SHP77 (cell line): Measurements from ENCODE around the gene ZFC3H1.

Experiments used
- DNase-seq, 2 experiments: peaks; one replicate each; lab custom pipeline; 2025; lab: John Stamatoyannopoulos, UW

ZFC3H1 gene

DNA sequence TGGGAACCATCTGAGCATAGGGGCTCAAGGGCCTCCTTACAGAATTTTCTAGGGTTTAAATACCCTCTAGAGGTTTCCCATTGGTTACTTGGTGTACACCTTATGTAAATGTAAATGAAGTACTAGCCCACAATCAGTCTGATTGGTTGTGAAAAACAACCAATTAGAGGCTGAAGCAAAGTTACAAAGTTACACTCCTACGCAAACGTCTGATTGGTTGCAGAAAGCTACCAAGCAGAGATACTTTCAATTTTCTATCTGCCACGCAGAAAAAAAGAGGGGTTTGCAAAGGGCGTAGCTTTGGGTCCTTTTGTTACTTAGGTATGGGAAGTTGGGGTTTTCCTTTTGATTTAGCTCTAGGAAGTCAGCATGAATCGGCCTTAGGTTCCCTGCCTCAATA is 20.4 kb upstream of the ZFC3H1 start:
- no peak for DNase-seq

DNA sequence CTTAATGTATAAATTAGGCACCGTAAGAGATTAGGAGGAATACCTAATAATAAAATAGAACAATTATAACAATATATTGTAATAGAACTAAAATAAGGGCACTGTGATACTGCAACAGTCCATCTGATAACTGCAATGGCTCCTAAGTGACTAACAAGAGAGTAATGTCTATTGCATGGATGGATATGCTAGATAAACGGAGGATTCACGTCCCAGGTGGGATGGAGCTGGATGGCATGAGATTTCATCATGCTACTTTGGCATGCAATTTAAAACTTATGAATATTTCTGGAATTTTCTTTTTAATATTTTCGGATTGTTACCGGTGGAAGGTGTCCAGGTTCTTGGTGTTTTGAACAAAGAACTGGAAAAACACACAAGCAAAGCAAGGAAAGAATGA is 20.0 kb upstream of the ZFC3H1 start:
- no peak for DNase-seq

DNA sequence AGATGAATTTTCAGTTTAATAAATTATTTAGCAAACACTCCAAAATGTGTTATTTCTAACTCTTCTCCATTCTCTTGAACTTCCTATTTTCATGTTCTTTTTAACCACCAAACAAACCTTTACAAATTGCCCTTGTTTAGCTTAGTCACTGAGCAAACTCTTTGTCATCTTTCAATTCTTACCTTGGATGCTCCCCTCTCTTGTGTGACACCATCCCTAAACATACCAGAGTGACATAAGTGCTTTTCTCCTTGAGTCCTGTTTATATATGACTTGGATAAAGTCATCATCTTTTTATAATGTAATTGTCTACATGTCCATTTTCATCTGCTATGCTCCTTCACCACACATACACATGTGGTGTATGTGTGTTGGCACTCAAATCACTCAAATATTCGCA is 18.8 kb upstream of the ZFC3H1 start:
- DNase-seq = no peak

DNA sequence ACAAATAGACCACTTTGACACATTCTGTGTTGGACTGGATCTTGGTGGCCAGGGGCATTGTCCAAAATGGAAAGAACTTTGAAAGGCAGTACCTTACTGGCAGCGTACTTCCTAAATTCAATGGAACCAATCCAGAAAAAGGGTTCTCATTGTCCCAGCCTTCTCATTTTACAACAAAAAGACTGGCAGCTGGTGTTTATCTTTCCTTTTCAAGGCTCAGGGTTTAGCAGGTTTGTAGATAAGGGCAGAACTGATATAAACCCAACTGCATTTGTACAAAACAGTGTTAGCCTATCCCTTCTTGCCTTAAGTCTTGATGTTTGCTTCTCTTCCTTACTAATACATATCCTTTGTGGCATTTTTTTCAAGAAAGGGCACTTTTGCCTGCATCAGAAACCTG is 8.2 kb upstream of the ZFC3H1 start:
- no peak for DNase-seq

DNA sequence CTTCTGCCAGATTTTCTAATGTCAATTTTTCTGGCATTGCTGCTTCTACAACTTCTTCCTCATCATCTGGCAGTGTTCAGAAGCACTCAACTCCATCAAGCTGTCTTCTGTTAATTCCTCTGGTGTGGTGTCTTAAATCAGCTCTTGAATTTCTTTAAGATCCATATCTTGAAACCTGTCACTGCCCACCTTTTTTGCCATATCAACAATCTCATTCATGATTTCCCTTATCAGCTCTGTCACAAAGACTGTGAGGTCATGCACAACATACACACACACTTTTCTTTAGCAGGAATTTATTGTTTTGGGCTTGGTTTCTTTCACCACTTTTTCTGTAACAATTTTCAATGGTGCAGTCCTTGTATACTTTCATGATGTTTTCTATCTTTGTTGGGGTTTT is 7.7 kb upstream of the ZFC3H1 start:
- DNase-seq = no peak

DNA sequence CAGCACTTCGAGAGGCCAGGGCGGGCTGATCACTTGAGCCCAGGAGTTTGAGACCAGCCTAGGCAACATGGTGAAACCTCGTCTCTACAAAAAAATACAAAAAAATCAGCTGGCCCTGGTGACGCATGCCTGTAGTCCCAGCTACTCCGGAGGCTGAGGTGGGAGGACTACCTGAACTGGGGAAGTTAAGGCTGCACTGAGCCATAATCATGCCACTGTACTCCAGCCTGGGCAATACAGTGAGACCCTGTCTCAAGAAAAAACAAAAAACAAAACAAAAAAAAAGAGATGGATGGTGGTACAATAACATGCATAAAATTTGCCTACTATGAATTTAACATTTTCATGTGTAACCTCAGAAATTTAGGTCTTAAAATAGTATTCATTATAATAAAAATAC is 2.6 kb upstream of the ZFC3H1 start:
- no peak for DNase-seq

DNA sequence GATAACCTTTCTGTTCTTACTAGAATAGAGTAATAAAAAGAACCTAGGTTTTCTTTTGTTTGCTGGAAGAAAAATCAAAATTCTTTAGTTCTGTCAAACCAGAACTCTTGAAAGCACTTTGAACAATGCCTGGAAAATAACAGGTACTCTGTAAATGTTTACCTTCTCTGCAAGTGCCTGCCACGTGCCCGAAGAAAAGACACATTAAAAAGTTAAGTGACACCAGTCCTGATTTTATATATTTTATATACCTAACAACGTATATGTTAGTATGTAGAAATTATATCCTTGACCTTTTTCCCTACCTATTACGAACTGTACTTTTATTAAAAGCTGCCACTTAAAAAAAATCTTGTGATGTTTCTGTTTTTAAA is 1.4 kb upstream of the ZFC3H1 start:
- no peak for DNase-seq

DNA sequence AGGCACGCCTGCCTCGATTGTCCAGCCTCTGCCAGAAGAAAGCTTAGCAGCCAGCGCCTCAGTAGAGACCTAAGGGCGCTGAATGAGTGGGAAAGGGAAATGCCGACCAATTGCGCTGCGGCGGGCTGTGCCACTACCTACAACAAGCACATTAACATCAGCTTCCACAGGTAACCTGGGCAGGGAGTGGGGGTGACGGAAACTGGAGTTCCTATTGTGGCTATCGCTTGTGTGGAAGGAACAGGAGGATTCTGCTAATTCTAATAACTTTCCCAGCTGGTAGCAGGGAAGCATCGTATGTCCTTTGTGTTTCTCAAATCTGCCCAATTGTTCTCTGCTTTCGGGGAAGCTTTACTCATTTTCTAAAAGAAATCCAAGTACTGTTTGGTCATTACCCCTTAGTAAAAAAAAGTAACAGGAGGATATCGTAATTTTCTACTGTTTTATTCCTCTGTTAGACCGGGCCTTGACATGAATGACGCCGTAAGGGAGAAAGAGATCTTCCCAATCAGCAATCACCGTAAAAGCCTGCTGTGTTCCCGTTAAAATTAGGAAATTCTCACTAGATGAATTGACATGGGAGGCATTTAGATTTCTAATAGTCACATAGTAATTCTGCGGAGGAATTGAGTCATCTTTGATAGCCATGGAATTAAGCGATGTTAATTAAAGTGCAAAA is 902 bp upstream of the ZFC3H1 start:
- DNase-seq = peak in 1 of 2 experiments; percentile 69

DNA sequence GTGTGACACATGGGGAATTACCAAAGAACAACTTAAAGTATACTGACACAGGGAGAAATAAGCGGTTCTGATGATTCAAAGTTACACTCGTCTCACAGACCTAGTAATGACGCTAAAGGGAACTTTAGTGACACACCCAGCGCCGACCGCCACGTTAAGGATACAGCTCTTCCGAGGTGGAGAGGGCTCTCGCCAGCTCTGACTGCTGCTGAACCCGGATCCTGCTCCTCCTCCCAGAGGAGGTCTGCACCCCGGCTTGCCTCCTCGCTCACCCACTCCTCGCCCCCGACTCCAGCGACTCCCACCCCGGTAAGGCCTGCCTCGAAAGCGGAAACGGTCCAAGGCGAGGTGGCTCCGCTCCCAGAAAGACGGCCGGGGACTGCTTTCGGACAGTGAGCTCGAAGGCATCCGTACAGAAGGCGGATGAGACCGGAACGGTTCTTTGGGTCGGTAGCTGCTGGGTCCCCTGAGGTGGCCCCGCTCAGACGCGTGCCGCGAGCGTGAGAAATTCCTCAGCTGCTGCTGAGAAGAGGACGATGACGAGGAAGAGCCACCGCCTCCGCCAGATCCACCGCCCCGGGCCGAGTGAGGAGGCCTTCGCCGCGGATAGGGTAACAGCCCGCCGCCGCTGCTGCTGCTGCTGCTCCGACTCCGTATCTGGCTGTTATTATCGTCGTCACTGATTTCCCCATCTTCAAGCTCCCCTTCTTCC is 643 bp downstream of the ZFC3H1 start:
- DNase-seq = peak in 1 of 2 experiments; percentile 52

DNA sequence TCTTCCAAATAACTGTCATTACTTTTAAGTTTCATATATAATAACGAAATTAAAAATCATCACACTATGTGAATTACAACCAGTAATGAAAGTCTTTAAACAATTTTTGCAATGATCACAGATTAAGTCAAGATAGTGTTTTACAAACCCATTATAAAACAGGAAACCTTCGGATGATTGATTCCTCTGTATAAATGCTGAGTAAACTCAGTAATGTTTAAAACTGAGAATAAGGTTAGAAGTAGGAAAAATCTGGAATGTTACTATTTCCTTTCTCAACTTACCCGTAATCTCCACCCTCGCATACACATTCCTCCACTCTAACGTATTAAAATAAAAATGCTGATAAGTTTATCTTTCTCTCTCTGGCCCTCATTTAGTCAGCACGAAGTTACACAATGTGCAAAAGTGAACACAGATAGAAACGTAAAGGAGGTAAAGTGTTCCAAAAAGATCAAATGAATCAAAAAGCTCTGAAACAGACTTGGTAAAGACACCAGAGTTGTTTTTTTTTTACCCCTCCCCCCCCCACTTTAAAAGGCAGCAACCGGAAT is 1.6 kb downstream of the ZFC3H1 start:
- no peak for DNase-seq

DNA sequence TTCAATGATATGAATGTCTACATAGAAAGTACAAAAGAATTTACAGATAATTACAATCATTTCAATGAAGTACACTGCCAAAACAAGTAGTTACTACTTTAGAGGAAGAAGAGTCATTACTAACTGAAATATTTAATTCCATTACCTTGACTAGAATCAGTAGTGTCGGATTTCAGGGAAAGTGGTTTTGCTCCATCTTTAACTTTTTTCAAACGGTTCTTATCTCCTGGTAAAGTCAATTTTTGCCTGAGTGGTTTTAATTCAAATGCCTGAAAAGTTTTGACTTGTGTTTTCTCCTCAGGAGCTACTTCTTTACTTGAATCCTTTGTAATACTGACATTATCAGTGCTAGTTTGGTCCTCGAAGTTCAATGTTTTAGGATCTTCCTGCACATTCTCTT is 6.9 kb downstream of the ZFC3H1 start:
- DNase-seq = no peak

DNA sequence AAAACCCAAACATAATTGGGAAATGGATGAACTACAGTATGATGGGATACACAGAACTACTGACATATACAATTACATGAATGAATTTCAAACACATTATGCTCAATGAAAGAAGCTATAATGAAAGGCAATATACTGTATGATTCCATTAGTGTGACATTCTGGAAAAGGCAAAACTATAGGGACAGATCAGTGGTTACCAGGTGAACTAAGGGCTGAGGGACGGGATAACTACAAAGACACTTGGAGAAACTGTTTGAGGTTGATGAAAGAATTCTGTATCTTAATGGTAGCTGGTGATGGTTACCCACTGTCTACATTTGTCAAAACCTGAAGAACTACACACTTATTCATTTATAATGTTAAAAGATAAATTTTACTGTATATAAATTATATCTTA is 7.7 kb downstream of the ZFC3H1 start:
- DNase-seq = no peak

DNA sequence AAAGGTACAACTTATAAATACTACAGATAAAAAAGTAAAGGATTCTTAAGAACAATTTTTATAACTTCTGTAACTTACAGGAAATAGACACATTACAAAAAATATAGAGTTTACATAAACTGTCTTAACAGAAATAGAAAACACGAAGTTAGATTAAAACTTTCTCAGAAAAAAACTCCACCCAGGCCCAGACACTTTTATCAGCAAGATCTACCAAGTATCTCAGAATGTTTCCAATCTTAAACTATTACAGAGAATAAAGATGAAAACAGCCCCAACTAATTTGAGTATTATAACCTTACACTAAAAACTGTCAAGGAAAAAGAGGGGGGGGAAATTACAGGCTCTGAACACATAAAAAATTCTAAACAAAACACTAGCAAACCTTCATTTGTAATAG is 8.2 kb downstream of the ZFC3H1 start:
- DNase-seq = no peak

DNA sequence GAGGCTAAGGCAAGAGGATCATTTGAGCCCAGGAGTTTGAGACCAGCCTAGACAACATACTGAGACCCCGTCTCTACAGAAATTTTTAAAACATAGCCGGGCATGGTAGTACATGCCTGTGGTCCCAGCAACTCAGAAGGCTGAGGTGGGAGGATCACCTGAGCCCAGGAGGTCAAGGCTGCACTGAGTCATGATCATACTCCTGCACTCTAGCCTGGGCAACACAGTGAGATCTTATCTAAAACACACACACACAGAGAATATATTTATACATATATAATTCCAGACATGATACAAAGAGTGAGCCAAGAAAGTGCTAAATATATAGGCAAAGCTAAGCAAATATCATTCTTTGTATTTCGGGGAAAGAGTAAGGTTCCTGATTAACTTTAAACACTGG is 9.4 kb downstream of the ZFC3H1 start:
- DNase-seq = no peak

DNA sequence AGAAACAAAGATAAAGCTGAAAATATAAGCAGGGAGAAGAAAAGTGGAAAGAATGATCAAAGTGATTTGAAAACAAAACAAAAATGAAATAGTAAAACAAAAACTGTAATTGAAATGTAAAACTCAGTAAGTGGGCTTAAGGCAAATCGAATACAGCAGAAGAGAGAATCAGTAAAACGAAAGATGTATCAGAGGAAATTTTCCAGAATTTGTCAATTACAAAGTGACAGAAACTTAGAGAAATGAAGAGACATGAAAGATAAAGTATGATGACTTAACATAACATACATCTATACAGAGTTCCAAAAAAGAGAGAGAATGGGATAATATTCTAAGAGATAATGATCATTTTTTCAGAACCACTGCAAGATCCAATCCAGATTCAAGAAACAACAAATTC is 10.5 kb downstream of the ZFC3H1 start:
- no peak for DNase-seq

DNA sequence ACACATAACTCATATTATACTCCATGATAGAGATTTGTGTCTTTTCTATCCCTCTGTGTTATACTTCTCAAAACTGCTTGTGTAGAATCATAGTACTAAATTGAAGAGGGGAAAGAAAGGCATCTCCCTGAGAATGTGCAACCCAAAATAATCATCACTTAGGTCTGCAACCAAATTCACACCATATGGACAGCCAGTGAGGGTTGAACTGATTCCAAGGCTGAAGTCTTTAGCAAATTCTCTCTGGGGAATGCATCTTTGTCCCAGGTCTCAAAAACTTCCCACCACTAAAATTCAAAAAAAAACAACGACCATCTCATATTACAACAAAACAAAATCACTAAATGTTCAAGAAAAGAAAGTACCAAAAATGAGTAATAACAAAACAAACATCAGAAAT is 11.0 kb downstream of the ZFC3H1 start:
- DNase-seq = no peak

DNA sequence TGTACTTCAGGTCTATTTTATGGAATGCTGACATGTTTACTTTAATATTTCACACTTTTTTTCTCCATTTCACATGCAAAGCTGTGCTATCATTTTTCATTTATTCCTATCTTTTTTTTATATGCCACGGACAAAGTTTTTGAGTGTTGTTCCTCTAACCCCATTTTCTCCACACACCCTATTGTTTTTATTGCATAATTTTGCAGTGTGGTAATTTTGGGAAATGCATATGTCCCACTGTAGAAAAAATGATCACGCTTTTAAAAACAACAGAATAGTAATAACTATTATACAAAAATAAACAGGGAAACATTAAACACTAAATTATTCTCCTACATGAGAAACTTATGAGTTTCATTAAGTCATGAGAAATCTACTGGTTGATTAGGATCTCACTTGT is 14.2 kb downstream of the ZFC3H1 start:
- DNase-seq = no peak

DNA sequence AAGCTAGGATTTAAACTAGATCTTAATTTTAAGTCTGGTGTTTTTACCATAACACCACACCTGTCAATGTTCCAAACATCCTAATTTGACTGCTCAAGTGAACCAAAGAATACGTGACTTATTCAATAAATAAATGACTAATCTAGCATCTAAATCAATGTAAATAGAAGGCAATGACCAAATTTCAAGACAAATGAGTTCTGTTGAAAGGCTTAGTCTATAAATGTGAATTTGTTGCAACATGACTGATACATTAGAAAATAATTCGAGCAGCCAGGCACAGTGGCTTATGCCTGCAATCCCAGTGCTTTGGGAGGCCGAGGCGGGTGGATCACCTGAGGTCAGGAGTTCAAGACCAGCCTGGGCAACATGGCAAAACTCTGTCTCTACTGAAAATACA is 15.1 kb downstream of the ZFC3H1 start:
- no peak for DNase-seq

DNA sequence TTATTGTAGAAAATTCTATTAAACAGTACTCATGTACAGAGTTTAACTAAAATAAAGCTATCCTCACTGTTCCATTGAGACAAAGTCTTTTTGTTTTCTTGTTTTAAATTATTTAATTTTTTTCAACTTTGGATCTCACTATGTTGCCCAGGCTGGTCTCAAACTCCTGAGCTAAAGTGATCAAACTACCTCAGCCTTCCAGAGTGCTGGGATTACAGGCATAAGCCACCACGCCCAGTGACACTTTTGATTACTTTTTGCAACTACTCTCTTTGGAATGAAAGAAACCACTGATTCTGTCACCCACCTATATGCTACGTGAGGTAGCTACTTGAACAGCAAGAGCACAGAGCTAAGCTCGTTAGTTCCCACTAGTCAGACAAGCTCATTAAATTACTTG is 17.1 kb downstream of the ZFC3H1 start:
- no peak for DNase-seq

DNA sequence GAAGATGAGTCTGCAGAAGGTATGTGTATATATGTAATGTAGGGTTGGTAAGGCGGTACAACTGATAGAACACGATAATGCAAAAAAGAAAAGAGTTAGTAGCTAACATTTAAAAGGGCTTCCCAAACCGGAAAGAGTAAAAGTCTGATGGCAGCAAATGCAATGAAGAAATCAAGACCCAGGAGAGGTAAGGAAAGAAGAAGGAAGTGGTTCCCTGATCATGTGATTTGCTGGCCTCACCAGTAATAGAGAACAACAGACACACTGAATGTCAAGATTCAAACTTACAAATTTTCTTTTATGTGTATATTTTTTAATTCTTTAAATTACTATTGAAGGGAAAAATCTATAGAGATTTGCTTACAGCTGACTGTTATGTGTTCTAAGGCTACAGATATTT is 18.4 kb downstream of the ZFC3H1 start:
- no peak for DNase-seq

DNA sequence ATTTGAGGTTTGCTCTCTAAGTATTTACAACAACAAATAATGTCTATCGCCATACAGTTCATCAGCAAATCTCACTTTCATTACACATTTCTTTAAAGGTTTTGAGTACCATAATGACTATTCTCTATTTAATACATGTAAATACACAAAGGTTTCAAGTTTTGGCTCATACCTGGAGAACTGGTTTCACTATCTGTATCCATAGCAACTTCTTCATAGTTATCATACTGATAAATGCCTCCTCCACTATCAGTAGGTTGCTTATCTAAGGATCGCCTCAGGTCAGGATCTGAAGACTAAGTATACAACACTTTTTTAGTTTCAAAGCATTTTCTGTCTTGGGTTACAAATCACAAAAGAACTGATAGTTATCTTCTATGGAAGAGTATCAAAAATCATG is 21.4 kb downstream of the ZFC3H1 start:
- no peak for DNase-seq

DNA sequence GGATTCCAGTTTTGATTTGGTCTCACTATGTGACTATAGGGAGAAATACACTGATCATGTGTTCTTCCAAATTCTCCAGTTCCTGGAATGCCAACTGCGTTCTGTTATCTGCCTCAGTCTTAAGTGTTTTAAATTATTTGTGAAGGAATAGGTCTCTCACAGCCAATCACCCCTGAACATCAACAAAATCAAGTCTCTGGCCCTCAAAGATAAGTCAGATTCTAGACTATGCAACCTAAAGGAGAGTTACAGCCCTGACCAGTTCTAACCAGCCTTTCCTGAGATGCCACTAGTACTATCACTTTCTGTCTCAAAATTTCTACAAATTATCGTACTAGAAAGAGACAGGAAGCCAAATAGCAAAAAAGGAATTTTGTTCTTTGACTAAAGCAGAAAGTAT is 22.3 kb downstream of the ZFC3H1 start:
- no peak for DNase-seq

DNA sequence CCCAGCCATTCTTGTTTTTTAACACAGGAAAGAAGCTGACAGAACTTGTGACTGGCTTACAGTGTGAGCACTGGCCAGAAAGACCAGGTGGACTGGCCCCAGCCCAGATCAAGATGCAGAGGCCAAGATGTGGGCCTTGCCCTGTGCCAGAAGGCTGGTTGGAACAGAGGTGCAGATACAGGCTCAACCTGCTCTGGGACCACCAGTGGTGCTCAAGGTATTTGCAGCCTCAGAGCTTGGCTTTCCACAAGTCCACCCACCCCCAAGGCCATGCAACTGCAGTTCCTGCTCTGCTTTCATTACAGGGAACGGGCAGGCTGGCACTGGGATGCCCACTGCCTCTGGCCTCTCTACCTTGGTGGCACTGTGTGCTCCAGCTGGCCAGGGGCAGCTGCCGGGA is 23.3 kb downstream of the ZFC3H1 start:
- no peak for DNase-seq

DNA sequence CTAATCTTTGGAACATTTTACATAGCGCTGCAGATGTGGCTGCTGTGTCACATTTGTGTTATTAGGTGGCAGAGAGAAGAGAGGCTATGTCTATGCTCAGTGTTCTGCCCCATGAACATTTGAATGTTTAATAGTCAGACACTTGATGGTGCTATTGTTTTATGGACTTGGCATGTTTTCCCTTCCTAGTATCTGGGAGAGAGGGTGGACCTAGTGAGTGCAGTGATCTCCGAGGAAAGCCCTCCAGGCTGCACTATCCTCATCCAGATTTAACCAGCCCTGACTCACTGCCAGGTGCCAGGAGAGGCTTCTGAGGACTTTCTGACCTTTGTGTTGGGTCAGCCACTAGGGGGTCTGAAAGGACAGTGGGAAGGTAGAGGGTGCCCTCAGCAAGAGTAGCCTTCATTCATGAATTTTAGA is 24.3 kb downstream of the ZFC3H1 start:
- DNase-seq = peak in 1 of 2 experiments; percentile 9
